Spleen (tissue), 11 donors: ENCODE results near the gene ATXN1. TPM values are rescaled to one million over a fixed set of nuclear protein-coding genes. Genes with fewer than 3 reads are reported as not detected.
"Not testable (repeated sequence)": the region's sequence is repeated elsewhere in the genome, so short reads cannot be mapped to it uniquely, and the experiment has no call there.

Experiments used
- DNase-seq: peaks from one replicate; pipeline ENCODE4 v3.0.0-alpha.2; 2020
- H3K27ac ChIP-seq, 8 donors: fragments of 200-600 bp; sonication (generic) in 7 of 8; 1 replicate in 4 of 8; 2 replicates in 4 of 8; pipeline versions ENCODE4 v1.5.0 to v1.8.0; 2016 to 2021; ENCODE audit warnings: inconsistent platforms in 4 of 8, mild to moderate bottlenecking in 4 of 8, moderate library complexity in 1 of 8
- H3K27me3 ChIP-seq, 7 donors: fragments of 200-600 bp; sonication (generic) in 6 of 7; replicated peaks in 1 of 7; 1 replicate in 4 of 7; 2 replicates in 3 of 7; pipeline versions ENCODE4 v1.5.0 to v1.8.0; 2016 to 2021; ENCODE audit warnings: inconsistent platforms in 3 of 7, mild to moderate bottlenecking in 1 of 7
- H3K36me3 ChIP-seq, 6 donors: fragments of 200-600 bp; sonication (generic) in 5 of 6; 1 replicate in 4 of 6; 2 replicates in 2 of 6; pipeline versions ENCODE4 v1.5.0 to v1.8.0; 2016 to 2021; ENCODE audit warnings: inconsistent platforms in 2 of 6
- H3K4me1 ChIP-seq, 6 donors: fragments of 200-600 bp; sonication (generic) in 5 of 6; 1 replicate in 3 of 6; 2 replicates in 3 of 6; pipeline versions ENCODE4 v1.5.0 to v1.8.0; 2016 to 2021; ENCODE audit warnings: inconsistent platforms in 3 of 6
- H3K4me3 ChIP-seq, 8 donors: fragments of 200-600 bp; sonication (generic) in 7 of 8; 1 replicate in 4 of 8; 2 replicates in 4 of 8; pipeline versions ENCODE4 v1.5.0 to v1.8.0; 2016 to 2021; ENCODE audit warnings: inconsistent platforms in 4 of 8, mild to moderate bottlenecking in 4 of 8, moderate library complexity in 2 of 8
- H3K9me3 ChIP-seq, 8 donors: fragments of 200-600 bp; sonication (generic) in 7 of 8; 1 replicate in 4 of 8; 2 replicates in 4 of 8; pipeline versions ENCODE4 v1.5.0 to v1.8.0; 2016 to 2021; ENCODE audit warnings: inconsistent platforms in 4 of 8
- POLR2A ChIP-seq, 3 donors: fragments of 450-650 bp; IDR thresholded peaks; one replicate each; pipeline ENCODE4 v1.5.1; 2017; ENCODE audit warnings: antibody characterized with exemption in 3 of 3, mild to moderate bottlenecking in 1 of 3
- POLR2AphosphoS5 ChIP-seq, 3 donors: sonication (generic); formaldehyde crosslinking; IDR thresholded peaks; one replicate each; pipeline ENCODE4 v1.5.1; 2017; ENCODE audit warnings: antibody characterized with exemption in 3 of 3
- WGBS, 5 donors: extraction: QIAGEN DNeasy Blood & Tissue Kit in 3 of 5; methylation state at CpG; one replicate each; pipeline versions ENCODE4 v1.1.5 to v1.1.7; 2013 to 2018; 5-methylcytosine and 5-hydroxymethylcytosine counted together
- intact Hi-C: fragments of 100-400 bp; cut with DNase I; formaldehyde crosslinking; loops from one replicate; pipeline ENCODE4 v1.15.0; 2023; ENCODE audit warnings: low total_unique reads
- polyA plus RNA-seq, 3 donors: library from polyadenylated mRNA; stranded (reverse); fragments of 200-250 nt; gene quantifications; one replicate each; pipeline ENCODE4 v1.2.1, GENCODE V29; 2013
- total RNA-seq, 7 donors: library from RNA; depleted of rRNA in 3 of 7; stranded (reverse); fragments of >200 nt in 3 of 7; fragmentation: NEBNext Ultra II Directional in 4 of 7; extraction: Animal tissue kit (Norgen Biotek cat#: 25700) in 4 of 7; gene quantifications; one replicate each; pipeline versions ENCODE4 v1.1.0 to v1.2.1, GENCODE V29; 2016 to 2021
- TF ChIP-seq, protein P1 (sequence below), 11 experiments: fragments of 200-600 bp in 7 of 11; fragments of 450-650 bp in 4 of 11; sonication (generic) in 4 of 11; IDR thresholded peaks in 8 of 11; conservative IDR thresholded peaks in 3 of 11; 1 replicate in 7 of 11; 2 replicates in 4 of 11; pipeline versions ENCODE4 v1.4.0 to v1.8.0; 2016 to 2021; ENCODE audit warnings: antibody characterized with exemption in 11 of 11, inconsistent platforms in 4 of 11, mild to moderate bottlenecking in 1 of 11
- donor health status: healthy with polysubstance abuse.
- donor health status: DM: no; HTN: no; CAD: no; lungs with moderate emphysema.
- donor health status: DM: no; HTN: no; CAD: no.
- donor health status: Bipolar disorder and iron deficiency.
- donor health status: healthy.
- donor health status: DM: no; HTN: no; CAD: no.
- donor health status: DM: yes; HTN: yes; CAD: no.

Gene ATXN1
- total and polyA plus RNA-seq, 10 donors, result 3.5 to 123 (median 73.9) TPM

DNA sequence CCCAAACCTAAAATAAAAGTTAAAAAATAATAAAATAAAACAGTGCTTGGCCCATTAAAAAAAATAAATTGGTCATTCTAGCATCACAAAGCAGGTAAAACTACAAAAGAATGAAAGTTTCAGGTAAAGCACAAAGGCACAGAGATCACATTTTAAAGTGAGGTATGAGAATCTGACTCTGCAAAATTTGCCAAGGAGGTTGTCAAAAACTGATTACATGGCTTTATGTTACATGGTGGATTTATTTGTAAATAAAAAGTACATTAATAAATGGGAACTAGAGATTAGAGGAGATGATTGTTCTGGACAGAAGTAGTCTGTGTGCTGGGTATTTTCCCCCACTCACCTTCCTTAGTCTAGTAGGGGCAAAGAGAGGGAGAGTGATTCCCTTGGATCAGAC is 24.2 kb upstream of the ATXN1 start:
- Histone ChIP-seq H3K27me3 (no peaks in the 10 kb centered on the region), H3K9me3 (peaks cover 0 to 13% (median 0%) of the 10 kb centered on the region in 8 donors), H3K4me1 (no peaks in the 10 kb centered on the region), H3K36me3 (no peaks in the 10 kb centered on the region), H3K4me3 (no peak overlapping the region), H3K27ac (no peak overlapping the region)
- intact Hi-C loops, result no loop called here
- no peak for DNase-seq
- no peak for TF ChIP-seq POLR2A (IDR thresholded peaks at IDR 0.05)
- TF ChIP-seq POLR2AphosphoS5 (IDR thresholded peaks at IDR 0.05), result no peak
- TF ChIP-seq, protein P1, sequence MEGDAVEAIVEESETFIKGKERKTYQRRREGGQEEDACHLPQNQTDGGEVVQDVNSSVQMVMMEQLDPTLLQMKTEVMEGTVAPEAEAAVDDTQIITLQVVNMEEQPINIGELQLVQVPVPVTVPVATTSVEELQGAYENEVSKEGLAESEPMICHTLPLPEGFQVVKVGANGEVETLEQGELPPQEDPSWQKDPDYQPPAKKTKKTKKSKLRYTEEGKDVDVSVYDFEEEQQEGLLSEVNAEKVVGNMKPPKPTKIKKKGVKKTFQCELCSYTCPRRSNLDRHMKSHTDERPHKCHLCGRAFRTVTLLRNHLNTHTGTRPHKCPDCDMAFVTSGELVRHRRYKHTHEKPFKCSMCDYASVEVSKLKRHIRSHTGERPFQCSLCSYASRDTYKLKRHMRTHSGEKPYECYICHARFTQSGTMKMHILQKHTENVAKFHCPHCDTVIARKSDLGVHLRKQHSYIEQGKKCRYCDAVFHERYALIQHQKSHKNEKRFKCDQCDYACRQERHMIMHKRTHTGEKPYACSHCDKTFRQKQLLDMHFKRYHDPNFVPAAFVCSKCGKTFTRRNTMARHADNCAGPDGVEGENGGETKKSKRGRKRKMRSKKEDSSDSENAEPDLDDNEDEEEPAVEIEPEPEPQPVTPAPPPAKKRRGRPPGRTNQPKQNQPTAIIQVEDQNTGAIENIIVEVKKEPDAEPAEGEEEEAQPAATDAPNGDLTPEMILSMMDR (IDR thresholded peaks at IDR 0.05 in 8 of 11, conservative IDR thresholded peaks at IDR 0.05 in 3 of 11), result no peak

DNA sequence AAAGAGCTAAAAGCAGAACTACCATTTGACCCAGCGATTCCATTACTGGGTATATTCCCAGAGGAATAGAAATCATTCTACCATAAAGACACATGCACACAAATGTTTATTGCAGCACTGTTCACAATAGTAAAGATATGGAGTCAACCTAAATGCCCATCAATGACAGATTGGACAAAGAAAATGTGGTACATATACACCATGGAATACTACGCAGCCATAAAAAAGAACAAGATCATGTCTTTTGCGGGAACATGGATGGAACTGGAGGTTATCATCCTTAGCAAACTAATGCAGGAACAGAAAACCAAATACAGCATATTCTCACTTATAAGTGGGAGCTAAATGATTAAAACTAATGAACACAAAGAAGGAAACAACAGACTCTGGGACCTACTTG is 23.7 kb upstream of the ATXN1 start:
- WGBS, 5 donors, result 54 to 95% (median 79%) methylated on average over 3 of the region's 3 CpGs
- H3K27me3 ChIP-seq, H3K36me3 ChIP-seq, H3K4me3 ChIP-seq, DNase-seq, H3K4me1 ChIP-seq, H3K27ac ChIP-seq, intact Hi-C loops: not testable (repeated sequence)
- H3K9me3 ChIP-seq, result peaks cover 0 to 13% (median 0%) of the 10 kb centered on the region in 8 donors

DNA sequence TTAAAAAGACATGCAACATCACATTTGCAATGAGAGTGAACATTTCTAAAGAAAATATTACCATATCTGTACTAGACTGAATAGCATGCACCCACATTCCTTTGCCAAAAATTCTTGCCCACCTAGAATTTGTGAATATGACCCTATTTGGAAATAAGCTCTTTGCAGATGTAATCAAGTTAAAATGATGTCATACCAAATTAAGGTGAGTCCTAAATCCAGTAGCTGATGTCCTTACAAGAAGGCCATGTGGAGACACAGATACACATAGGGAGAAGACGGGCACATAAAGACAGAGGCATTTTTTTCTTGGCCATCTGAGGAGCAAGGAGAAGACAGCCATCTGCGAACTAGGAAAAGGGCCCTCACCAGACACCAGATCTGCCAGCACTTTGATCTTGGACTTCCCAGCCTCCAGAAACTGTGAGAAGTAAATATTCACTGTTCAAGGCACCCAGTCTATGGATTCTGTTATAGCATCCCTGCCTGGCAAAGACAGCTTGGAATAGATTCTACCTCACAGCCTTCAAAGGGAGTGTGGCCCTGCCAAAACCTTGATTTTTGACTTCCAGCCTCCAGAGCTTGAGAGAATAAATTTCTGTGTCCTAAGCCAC is 22.8 kb upstream of the ATXN1 start:
- Histone ChIP-seq H3K27me3 (no peaks in the 10 kb centered on the region), H3K9me3 (peaks cover 0 to 9% (median 0%) of the 10 kb centered on the region in 8 donors), H3K36me3 (no peaks in the 10 kb centered on the region), H3K4me3 (no peak overlapping the region), H3K4me1 (no peaks in the 10 kb centered on the region), H3K27ac (no peak overlapping the region)
- 92 to 100% (median 96%) methylated on average over 2 of the region's 2 CpGs for WGBS, 5 donors
- TF ChIP-seq, protein P1 (IDR thresholded peaks at IDR 0.05 in 8 of 11, conservative IDR thresholded peaks at IDR 0.05 in 3 of 11), result no peak
- TF ChIP-seq POLR2AphosphoS5 (IDR thresholded peaks at IDR 0.05) (no peak), POLR2A (IDR thresholded peaks at IDR 0.05) (no peak)
- DNase-seq, result no peak
- intact Hi-C loops, result no loop called here

DNA sequence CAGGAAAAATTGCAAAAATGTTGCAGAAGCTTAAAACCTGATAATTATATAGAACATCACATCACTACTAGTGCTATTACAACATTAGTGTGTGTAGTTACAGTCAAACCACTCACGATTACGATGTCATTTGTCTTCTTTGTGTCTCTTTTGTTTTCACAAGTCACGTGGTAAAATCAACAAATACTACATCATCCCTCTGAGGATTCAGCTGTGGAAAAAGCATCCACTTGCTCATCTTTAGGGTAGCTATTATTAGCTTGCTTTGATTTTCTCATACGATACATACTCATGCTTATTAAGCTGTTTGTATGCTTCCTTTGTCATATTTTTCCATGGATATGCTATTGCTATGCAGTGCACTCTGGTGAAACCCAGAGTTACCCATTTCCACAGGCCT is 22.2 kb upstream of the ATXN1 start:
- no peak overlapping the region for H3K27ac ChIP-seq
- DNase-seq, result no peak
- no peak overlapping the region for H3K4me3 ChIP-seq
- peaks cover 0 to 5% (median 0%) of the 10 kb centered on the region in 8 donors for H3K9me3 ChIP-seq
- H3K4me1 ChIP-seq, result no peaks in the 10 kb centered on the region
- 77 to 88% (median 81%) methylated on average over 4 of the region's 4 CpGs for WGBS, 5 donors
- no peak for TF ChIP-seq POLR2AphosphoS5 (IDR thresholded peaks at IDR 0.05)
- TF ChIP-seq, protein P1 (IDR thresholded peaks at IDR 0.05 in 8 of 11, conservative IDR thresholded peaks at IDR 0.05 in 3 of 11), result no peak
- no peaks in the 10 kb centered on the region for H3K36me3 ChIP-seq
- intact Hi-C loops, result no loop called here
- H3K27me3 ChIP-seq, result no peaks in the 10 kb centered on the region

DNA sequence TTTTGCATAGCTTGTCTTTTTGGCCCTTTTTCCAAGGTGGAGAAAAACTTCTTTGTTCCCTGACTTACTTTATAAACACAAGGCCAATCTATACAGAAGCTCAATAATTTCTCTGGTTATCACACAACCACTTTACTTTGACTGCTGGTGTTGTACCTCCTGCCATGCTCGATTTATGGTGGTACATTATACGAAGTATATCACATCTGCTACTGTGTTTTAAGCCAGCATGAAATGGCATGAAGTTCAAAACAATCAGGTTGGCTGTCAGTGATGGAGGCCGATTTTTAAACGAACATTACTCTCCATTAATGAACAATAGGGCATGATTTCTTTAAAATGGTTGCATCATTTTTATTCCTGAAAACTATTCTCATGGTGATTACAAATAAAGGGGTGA is 21.0 kb upstream of the ATXN1 start:
- Histone ChIP-seq H3K9me3 (peaks cover 0 to 6% (median 0%) of the 10 kb centered on the region in 8 donors), H3K27ac (no peak overlapping the region), H3K36me3 (no peaks in the 10 kb centered on the region), H3K27me3 (no peaks in the 10 kb centered on the region), H3K4me1 (no peaks in the 10 kb centered on the region), H3K4me3 (no peak overlapping the region)
- intact Hi-C loops, result no loop called here
- DNase-seq, result no peak
- TF ChIP-seq POLR2A (IDR thresholded peaks at IDR 0.05), result no peak
- no peak for TF ChIP-seq POLR2AphosphoS5 (IDR thresholded peaks at IDR 0.05)
- TF ChIP-seq, protein P1 (IDR thresholded peaks at IDR 0.05 in 8 of 11, conservative IDR thresholded peaks at IDR 0.05 in 3 of 11), result no peak
- 83 to 92% (median 91%) methylated on average over 4 of the region's 4 CpGs for WGBS, 5 donors
